ENCODE measurements around the gene MGMT.

MGMT gene

GRCh38 chr10:129497013-129497412, 30.0 kb downstream of the MGMT start:
- DNase-seq = no peak

GRCh38 chr10:129498680-129499079, 31.6 kb downstream of the MGMT start:
- DNase-seq = no peak

GRCh38 chr10:129500617-129501339, 33.7 kb downstream of the MGMT start:
- no peak for DNase-seq

GRCh38 chr10:129501652-129502436, 34.8 kb downstream of the MGMT start:
- DNase-seq = no peak

- no peak for DNase-seq
These were observed 35.4 kb downstream of the MGMT start for GRCh38 chr10:129502448-129502847.

GRCh38 chr10:129505500-129506075, 38.5 kb downstream of the MGMT start:
- DNase-seq = no peak

- no peak for DNase-seq
These were observed 39.2 kb downstream of the MGMT start for GRCh38 chr10:129506101-129506797.

GRCh38 chr10:129507216-129507889, 40.3 kb downstream of the MGMT start:
- no peak for DNase-seq

GRCh38 chr10:129509155-129509554, 42.1 kb downstream of the MGMT start:
- no peak for DNase-seq

- no peak for DNase-seq
These were observed 42.8 kb downstream of the MGMT start for GRCh38 chr10:129509835-129510234.

GRCh38 chr10:129511086-129511485, 44.0 kb downstream of the MGMT start:
- DNase-seq = no peak

- no peak for DNase-seq
These were observed 44.7 kb downstream of the MGMT start for GRCh38 chr10:129511758-129512157.

- no peak for DNase-seq
These were observed 46.3 kb downstream of the MGMT start for GRCh38 chr10:129513312-129513711.

GRCh38 chr10:129514568-129515451, 47.8 kb downstream of the MGMT start:
- DNase-seq = peak; percentile 41

GRCh38 chr10:129516846-129517679, 50.0 kb downstream of the MGMT start:
- DNase-seq = peak; percentile 8

GRCh38 chr10:129517680-129518057, 50.6 kb downstream of the MGMT start:
- DNase-seq = peak; percentile 25

- peak; percentile 3 for DNase-seq
These were observed 51.8 kb downstream of the MGMT start for GRCh38 chr10:129518793-129519192.

GRCh38 chr10:129520440-129521080, 53.5 kb downstream of the MGMT start:
- no peak for DNase-seq

GRCh38 chr10:129521161-129522025, 54.4 kb downstream of the MGMT start:
- DNase-seq = peak; percentile 10
